Measurements from ENCODE around the gene TAF1D. TPM values are rescaled to one million over a fixed set of nuclear protein-coding genes. Genes with fewer than 3 reads are reported as not detected.

TAF1D gene
- polyA plus RNA-seq, 3 donors, result 5.9 to 68.3 (median 7.4) TPM

DNA sequence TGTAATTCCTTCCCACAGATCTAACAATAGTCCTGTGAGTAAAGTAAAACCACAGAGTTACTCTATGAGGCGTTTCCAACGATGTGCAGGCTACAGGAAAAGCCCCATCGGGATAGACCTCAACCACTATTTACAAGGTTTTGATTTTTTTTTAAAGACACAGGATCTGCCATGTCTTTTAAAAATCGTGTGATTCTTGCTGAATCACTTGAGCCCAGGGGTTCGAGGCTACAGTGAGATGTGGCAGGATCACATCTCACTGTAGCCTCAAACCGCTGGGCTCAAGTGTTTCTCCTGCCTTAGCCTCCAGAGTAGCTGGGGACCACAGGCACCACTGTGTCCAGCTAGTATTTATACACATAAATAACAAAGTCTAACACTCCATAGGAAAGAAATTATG, 7.8 kb downstream of the TAF1D start:
- no peaks in the 10 kb centered on the region for H3K9me3 Mint-ChIP-seq
- Histone ChIP-seq H3K27me3 (ENCODE audit: control insufficient read depth in 2 of 2, insufficient read depth in 2 of 2, low read length in 2 of 2) (no peaks in the 10 kb centered on the region), H3K4me1 (ENCODE audit: control insufficient read depth in 1 of 2, insufficient read depth in 2 of 2, low read length in 2 of 2) (peaks cover 5 to 9% of the 10 kb centered on the region in 2 donors), H3K36me3 (replicated peaks in 1 of 2; ENCODE audit: control insufficient read depth in 1 of 2, insufficient read depth in 2 of 2, low read length in 2 of 2) (peaks cover 100% of the 10 kb centered on the region in 2 donors), H3K9ac (ENCODE audit: insufficient read depth, low read length, poor library complexity, severe bottlenecking) (no peak overlapping the region), H3K4me3 (replicated peaks in 1 of 3; ENCODE audit: low read depth in 2 of 3, low read length in 3 of 3) (no peak overlapping the region), H3K27ac (ENCODE audit: low read depth in 1 of 2, low read length in 2 of 2) (peak overlapping the region in 1 of 2 donors; percentile 33), H2AFZ (ENCODE audit: insufficient read depth, low read depth, low read length, poor library complexity, severe bottlenecking) (no peak overlapping the region), H3K9me3 (replicated peaks in 1 of 2; ENCODE audit: control insufficient read depth in 1 of 2, insufficient read depth in 1 of 2, low read length in 2 of 2) (no peaks in the 10 kb centered on the region), H4K20me1 (ENCODE audit: insufficient read depth, low read length) (peaks cover 82% of the 10 kb centered on the region), H3K79me2 (ENCODE audit: insufficient read depth, low read length) (peaks cover 41% of the 10 kb centered on the region), H3K4me2 (replicated peaks; ENCODE audit: extremely low read depth, low read length, poor library complexity, severe bottlenecking) (no peak overlapping the region)
- intact Hi-C loops (cut with micrococcal nuclease), result no loop called here
- H3K27ac Mint-ChIP-seq, result peak overlapping the region in 2 of 7 donors; percentile 5 to 40
- H3K36me3 Mint-ChIP-seq, result peaks cover 87 to 97% of the 10 kb centered on the region in 2 donors
- 72% methylated on average over 3 of the region's 6 CpGs for WGBS (ENCODE audit: insufficient coverage)
- DNase-seq, result no peak
- H3K4me3 Mint-ChIP-seq, result no peak overlapping the region
- no peak for TF ChIP-seq CTCF (IDR thresholded peaks at IDR 0.05)
- H3K27me3 Mint-ChIP-seq (ENCODE audit: low read depth in 3 of 3), result no peaks in the 10 kb centered on the region
- H3K4me1 Mint-ChIP-seq, result peaks cover 22% of the 10 kb centered on the region

- no peak overlapping the region for H3K27ac Mint-ChIP-seq
- H3K27ac ChIP-seq (ENCODE audit: low read depth in 1 of 2, low read length in 2 of 2), result no peak overlapping the region
- no peak overlapping the region for H3K4me2 ChIP-seq (replicated peaks; ENCODE audit: extremely low read depth, low read length, poor library complexity, severe bottlenecking)
- WGBS (ENCODE audit: insufficient coverage), result 95% methylated on average over 2 of the region's 4 CpGs
- H3K79me2 ChIP-seq (ENCODE audit: insufficient read depth, low read length), result peaks cover 30% of the 10 kb centered on the region
- no peak for DNase-seq
- intact Hi-C loops (cut with micrococcal nuclease), result no loop called here
- peaks cover 100% of the 10 kb centered on the region in 2 donors for H3K36me3 ChIP-seq (replicated peaks in 1 of 2; ENCODE audit: control insufficient read depth in 1 of 2, insufficient read depth in 2 of 2, low read length in 2 of 2)
- H3K27me3 ChIP-seq (ENCODE audit: control insufficient read depth in 2 of 2, insufficient read depth in 2 of 2, low read length in 2 of 2), result no peaks in the 10 kb centered on the region
- no peak overlapping the region for H3K4me3 Mint-ChIP-seq
- H3K4me1 ChIP-seq (ENCODE audit: control insufficient read depth in 1 of 2, insufficient read depth in 2 of 2, low read length in 2 of 2), result no peaks in the 10 kb centered on the region
- no peak overlapping the region for H2AFZ ChIP-seq (ENCODE audit: insufficient read depth, low read depth, low read length, poor library complexity, severe bottlenecking)
- H3K9me3 ChIP-seq (replicated peaks in 1 of 2; ENCODE audit: control insufficient read depth in 1 of 2, insufficient read depth in 1 of 2, low read length in 2 of 2), result no peaks in the 10 kb centered on the region
- peaks cover 12% of the 10 kb centered on the region for H3K4me1 Mint-ChIP-seq
- no peak overlapping the region for H3K9ac ChIP-seq (ENCODE audit: insufficient read depth, low read length, poor library complexity, severe bottlenecking)
- no peak overlapping the region for H3K4me3 ChIP-seq (replicated peaks in 1 of 3; ENCODE audit: low read depth in 2 of 3, low read length in 3 of 3)
- TF ChIP-seq CTCF (IDR thresholded peaks at IDR 0.05), result no peak
- H3K36me3 Mint-ChIP-seq, result peaks cover 83 to 95% of the 10 kb centered on the region in 2 donors
- no peaks in the 10 kb centered on the region for H3K9me3 Mint-ChIP-seq
- no peaks in the 10 kb centered on the region for H3K27me3 Mint-ChIP-seq (ENCODE audit: low read depth in 3 of 3)
- peaks cover 71% of the 10 kb centered on the region for H4K20me1 ChIP-seq (ENCODE audit: insufficient read depth, low read length)
Measured at GRCh38 chr11:93732237-93732892, 8.9 kb downstream of the TAF1D start.

Data from CD14-positive monocyte (primary cell).